ENCODE results near the gene CYGB. TPM values are rescaled to one million over a fixed set of nuclear protein-coding genes. Genes with fewer than 3 reads are reported as not detected.
"Not testable (repeated sequence)": the region's sequence is repeated elsewhere in the genome, so short reads cannot be mapped to it uniquely, and the experiment has no call there.

Gene CYGB
- total RNA-seq, 1 donor = 11.7 TPM

DNA sequence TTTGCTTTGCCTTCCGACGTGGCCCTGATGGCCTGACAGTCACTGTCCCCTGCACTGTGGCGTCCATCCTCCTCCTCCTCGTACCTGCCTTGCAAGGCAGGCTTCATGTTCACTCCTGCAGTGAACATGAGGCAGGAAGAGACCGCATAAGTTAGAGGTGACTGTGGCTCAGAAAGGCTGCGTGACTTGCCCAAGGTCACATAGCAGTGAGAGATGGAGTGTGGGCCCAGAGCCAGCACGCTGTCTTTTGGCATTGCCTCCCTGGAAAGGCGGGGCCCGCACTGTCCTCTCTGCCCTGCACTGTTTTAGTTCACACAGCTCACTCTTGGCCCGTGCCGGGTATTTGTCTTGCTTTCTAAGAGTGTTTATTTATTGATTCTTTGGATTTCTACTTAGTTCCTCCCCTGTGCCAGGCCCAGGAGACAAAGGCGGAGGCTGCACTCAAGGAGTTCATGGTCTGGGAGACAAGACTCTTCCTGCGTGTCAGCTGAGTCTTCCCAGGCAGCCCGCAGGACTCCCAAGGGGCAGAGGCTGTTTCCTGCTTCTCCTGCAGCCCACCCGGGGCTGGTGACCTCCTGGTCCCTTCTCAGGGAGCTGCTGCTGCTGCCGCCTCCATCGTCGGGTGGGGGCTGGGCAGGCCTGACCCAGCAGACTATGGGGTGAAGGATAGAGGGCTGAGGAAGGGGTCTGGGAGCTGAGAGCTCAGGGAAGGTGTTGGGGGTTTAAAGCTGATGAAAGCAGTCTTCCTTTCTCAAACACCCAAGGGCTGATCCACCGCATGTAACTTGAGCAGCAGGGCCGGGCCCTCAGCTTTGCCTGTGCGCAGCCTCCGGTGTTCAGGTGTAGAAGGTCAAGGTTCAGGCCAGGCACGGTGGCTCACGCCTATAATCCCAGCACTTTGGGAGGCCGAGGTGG is 12.7 kb downstream of the CYGB start:
- TF ChIP-seq, protein P1, sequence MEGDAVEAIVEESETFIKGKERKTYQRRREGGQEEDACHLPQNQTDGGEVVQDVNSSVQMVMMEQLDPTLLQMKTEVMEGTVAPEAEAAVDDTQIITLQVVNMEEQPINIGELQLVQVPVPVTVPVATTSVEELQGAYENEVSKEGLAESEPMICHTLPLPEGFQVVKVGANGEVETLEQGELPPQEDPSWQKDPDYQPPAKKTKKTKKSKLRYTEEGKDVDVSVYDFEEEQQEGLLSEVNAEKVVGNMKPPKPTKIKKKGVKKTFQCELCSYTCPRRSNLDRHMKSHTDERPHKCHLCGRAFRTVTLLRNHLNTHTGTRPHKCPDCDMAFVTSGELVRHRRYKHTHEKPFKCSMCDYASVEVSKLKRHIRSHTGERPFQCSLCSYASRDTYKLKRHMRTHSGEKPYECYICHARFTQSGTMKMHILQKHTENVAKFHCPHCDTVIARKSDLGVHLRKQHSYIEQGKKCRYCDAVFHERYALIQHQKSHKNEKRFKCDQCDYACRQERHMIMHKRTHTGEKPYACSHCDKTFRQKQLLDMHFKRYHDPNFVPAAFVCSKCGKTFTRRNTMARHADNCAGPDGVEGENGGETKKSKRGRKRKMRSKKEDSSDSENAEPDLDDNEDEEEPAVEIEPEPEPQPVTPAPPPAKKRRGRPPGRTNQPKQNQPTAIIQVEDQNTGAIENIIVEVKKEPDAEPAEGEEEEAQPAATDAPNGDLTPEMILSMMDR (IDR thresholded peaks at IDR 0.05; ENCODE audit: insufficient read depth, low read depth, low read length) = no peak
- peak; percentile 87 for DNase-seq (ENCODE audit: low read depth)
- H3K4me3 ChIP-seq (ENCODE audit: low read depth, low read length) = no peak overlapping the region

DNA sequence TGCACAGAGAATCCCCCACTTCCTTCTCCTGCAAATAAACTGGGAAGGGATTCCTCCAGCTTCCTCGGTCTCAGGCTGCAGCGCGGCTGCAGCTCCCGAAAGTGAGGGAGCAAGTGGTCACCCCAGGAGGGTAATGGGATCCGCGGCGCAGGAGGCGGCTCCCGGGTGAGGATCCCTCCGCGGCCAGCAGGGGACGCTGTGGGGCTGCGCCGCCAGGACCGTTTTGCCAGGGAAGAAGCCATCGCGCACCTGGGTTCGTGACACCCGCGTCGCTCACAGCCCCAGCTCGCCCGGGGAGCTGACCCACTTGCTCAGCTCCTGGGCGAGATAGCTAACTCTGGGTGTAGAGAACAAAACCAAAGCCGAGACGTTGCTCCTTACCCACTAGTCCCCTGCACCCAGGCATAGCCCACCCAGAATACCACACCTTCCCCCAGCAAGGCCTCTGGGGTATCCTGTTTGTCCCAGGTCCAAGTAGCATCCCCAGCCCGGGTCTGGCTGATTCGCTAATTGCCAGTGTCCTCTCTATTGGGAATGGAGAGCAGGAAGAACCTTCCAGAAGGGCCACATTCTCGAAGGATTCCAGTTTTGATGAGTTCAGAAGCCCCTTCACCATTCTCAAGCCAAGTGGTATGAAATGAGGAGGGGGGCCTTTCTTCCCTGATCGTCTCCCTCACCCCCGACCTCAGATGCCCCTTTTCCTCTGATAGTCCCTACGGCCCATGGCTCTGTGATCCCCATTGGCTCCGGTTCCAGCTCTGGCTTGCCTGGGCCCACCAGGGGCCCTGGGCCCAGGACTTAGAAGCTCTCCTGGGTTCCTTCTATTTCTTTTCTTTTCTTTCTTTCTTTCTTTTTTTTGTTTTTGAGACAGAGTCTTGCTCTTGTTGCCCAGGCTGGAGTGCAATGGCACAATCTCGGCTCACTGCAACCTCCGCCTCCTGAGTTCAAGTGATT is 14.1 kb downstream of the CYGB start:
- H3K4me3 ChIP-seq (ENCODE audit: low read depth, low read length) = no peak overlapping the region
- TF ChIP-seq, protein P1 (IDR thresholded peaks at IDR 0.05; ENCODE audit: insufficient read depth, low read depth, low read length) = peak; percentile 96
- peak; percentile 70 for DNase-seq (ENCODE audit: low read depth)

DNA sequence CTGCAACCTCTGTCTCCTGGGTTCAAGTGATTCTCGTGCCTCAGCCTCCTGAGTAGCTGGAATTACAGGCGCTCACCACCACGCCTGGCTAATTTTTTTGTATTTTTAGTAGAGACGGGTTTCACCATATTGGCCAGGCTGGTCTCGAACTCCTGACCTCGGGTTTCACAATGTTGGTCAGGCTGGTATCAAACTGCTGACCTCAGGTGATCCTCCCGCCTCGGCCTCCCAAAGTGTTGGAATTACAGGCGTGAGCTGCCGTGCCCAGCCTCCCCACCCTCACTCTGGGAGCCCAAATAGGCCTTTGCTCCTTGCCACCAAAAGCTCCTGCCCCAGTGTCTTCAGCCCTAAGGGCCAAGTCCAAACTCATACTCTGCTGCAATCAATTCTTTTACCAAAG is 15.8 kb downstream of the CYGB start:
- DNase-seq (ENCODE audit: low read depth); H3K4me3 ChIP-seq (ENCODE audit: low read depth, low read length): not testable (repeated sequence)

DNA sequence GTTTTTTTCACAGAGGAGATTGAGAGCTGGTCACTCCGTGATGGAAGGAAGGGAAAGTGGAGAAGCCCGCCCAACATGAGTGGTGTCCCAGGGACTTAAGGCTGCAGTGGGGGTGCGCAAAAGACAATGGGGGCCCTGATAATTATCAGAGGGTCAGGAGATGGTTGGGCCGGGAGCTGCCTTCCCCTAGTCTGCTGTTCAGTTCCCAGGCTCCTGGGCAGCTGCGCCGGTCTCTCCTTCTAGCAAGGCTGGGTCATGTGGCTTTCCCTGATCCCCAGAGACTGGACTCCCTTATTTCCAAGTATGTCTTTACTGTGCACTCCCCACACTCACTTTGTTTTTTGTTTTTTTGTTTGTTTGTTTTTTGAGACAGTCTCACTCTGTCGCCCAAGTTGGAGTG is 16.2 kb downstream of the CYGB start:
- H3K4me3 ChIP-seq (ENCODE audit: low read depth, low read length) = no peak overlapping the region
- DNase-seq (ENCODE audit: low read depth) = no peak
- TF ChIP-seq, protein P1 (IDR thresholded peaks at IDR 0.05; ENCODE audit: insufficient read depth, low read depth, low read length) = no peak

DNA sequence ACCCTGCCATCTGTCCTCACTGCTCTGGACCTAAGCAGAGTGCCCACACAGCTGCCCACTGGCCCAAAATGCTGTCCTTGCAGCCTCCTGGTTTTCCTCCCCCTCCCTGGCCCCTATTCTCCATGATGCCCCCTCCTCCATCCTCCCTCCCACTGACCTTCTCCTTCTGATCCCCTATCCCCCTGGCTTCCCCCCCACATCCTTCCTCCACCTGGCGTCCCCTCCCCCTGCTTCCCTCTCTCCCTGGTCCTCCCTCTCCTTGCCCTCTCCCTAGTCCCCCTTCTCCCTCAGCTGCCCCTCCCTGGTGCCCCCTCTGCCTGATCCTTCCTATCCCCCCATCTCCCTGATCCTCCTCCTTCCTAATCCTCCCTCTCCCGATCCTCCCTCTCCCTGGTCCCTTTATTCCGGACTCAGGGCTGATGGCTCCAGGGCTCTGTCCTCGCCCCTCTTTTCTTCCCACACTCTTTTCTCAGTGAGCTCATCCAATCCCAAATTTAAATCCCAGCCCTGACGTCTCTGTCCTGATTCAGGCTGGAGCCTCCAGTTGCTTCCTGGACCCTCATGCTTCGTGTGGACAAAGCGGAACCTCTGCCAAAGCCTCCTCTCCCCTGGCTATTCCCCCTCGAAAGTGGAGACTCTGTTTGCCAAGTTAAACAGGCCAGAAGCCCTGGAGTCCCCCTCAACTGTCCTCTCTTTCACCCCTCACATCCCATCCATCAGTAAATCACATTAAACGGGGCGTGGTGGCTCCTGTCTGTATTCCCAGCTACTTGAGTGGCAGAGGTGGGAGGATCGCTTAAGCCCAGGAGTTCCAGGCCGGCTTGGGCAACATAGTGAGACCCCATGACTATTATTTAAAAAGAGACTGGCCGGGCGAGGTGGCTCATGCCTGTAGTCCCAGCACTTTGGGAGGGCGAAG is 18.2 kb downstream of the CYGB start:
- DNase-seq (ENCODE audit: low read depth) = no peak
- H3K4me3 ChIP-seq (ENCODE audit: low read depth, low read length) = no peak overlapping the region
- TF ChIP-seq, protein P1 (IDR thresholded peaks at IDR 0.05; ENCODE audit: insufficient read depth, low read depth, low read length) = no peak

DNA sequence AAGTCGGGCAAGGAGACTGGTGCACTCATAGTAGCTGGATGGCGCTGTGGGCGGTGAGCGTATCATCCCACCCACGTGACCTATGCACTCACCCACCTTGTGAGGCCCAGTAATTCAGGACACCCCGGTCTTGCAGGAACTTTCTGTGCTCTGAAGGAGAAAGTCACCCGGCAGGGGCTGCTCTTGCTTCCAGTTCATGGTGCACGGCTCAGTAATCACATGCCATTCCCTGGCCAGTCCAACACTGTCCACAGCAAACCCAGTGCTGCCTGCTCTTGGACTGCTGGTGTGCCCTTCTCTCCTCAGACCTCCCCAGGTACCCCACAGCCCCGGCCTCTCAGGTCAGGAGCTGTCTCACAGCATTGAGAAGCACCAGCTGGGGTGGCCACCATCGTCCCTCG is 19.9 kb downstream of the CYGB start:
- TF ChIP-seq, protein P1 (IDR thresholded peaks at IDR 0.05; ENCODE audit: insufficient read depth, low read depth, low read length) = no peak
- no peak for DNase-seq (ENCODE audit: low read depth)
- no peak overlapping the region for H3K4me3 ChIP-seq (ENCODE audit: low read depth, low read length)

Data from fibroblast of villous mesenchyme (primary cell).